ENCODE results near the gene SH3RF1. TPM values are rescaled to one million over a fixed set of nuclear protein-coding genes. Genes with fewer than 3 reads are reported as not detected.

SH3RF1 gene
- total and polyA plus RNA-seq, 2 experiments from 2014 or later: 7.8 to 12.4 TPM

GRCh38 chr4:169189372-169189771, 81.4 kb downstream of the SH3RF1 start (continued):
- TF ChIP-seq ZNF462 (CRISPR knock-in tag; IDR thresholded peaks at IDR 0.05) (no peak), JUNB (IDR thresholded peaks at IDR 0.05; ENCODE audit: unreplicated experiment) (no peak), CTCF (conservative IDR thresholded peaks at IDR 0.05; ENCODE audit: low read depth in 2 of 2) (no peak), ETS1 (IDR thresholded peaks at IDR 0.05) (no peak)

- H3K27ac Mint-ChIP-seq: no peak overlapping the region
- no peak overlapping the region for H3K4me3 Mint-ChIP-seq
- no peak for DNase-seq (ENCODE audit: low spot score)
- Histone ChIP-seq H3F3A (replicated peaks; ENCODE audit: low read depth) (no peaks in the 10 kb centered on the region), H3K27me3 (ENCODE audit: insufficient read depth) (no peaks in the 10 kb centered on the region), H3K79me2 (replicated peaks; ENCODE audit: insufficient read depth) (peaks cover 52% of the 10 kb centered on the region), H3K9me2 (ENCODE audit: insufficient read depth) (no peaks in the 10 kb centered on the region), H3K36me3 (ENCODE audit: insufficient read depth) (no peaks in the 10 kb centered on the region), H3K27ac (ENCODE audit: low read depth) (no peak overlapping the region), H3K4me1 (ENCODE audit: insufficient read depth) (peaks cover 16% of the 10 kb centered on the region), H4K20me1 (replicated peaks; ENCODE audit: insufficient read depth) (no peaks in the 10 kb centered on the region), H3K4me3 (no peak overlapping the region), H2AFZ (no peak overlapping the region), H3K4me2 (no peak overlapping the region)
- no peaks in the 10 kb centered on the region for H3K9me3 Mint-ChIP-seq
- H3K4me1 Mint-ChIP-seq: peaks cover 29% of the 10 kb centered on the region
- peaks cover 5% of the 10 kb centered on the region for H3K27me3 Mint-ChIP-seq (ENCODE audit: insufficient read depth, low read depth, poor library complexity)
- H3K36me3 Mint-ChIP-seq (ENCODE audit: low read depth): no peaks in the 10 kb centered on the region
- ATAC-seq: no peak
- TF ChIP-seq STAT1 (IDR thresholded peaks at IDR 0.05; ENCODE audit: unreplicated experiment) (no peak), ZNF114 (CRISPR knock-in tag; IDR thresholded peaks at IDR 0.05) (no peak), ZNF331 (CRISPR knock-in tag; IDR thresholded peaks at IDR 0.05; ENCODE audit: low read depth) (no peak), POLR2AphosphoS5 (IDR thresholded peaks at IDR 0.05; ENCODE audit: low read depth) (no peak), EZH2 (IDR thresholded peaks at IDR 0.05; ENCODE audit: low read depth, unreplicated experiment) (no peak)
Measured at GRCh38 chr4:169188204-169188603, 82.6 kb downstream of the SH3RF1 start.

Measured in GM23338 (cell line).